Activated T-helper 1 cell treated with anti-CD3 and anti-CD28 coated beads, Interleukin-12 subunit alpha, Interleukin-12 subunit beta, Interleukin-2, Interleukin-4 antibody, amounts not matched to agents 30 ng/mL and 10 ng/mL and 1 ng/mL, durations not matched to agents 14 hours and 24 hours and 36 hours (primary cell): Measurements from ENCODE around the gene FUT3. TPM values are rescaled to one million over a fixed set of nuclear protein-coding genes. Genes with fewer than 3 reads are reported as not detected.
"Not testable (repeated sequence)": the region's sequence is repeated elsewhere in the genome, so short reads cannot be mapped to it uniquely, and the experiment has no call there.

Experiments
- DNase-seq: peaks from one replicate; pipeline ENCODE4 v3.0.0; 2021; ENCODE audit warnings: low spot score
- H3K27ac Mint-ChIP-seq: one replicate; pipeline ENCODE4 v1.8.0; 2021; ENCODE audit warnings: mild to moderate bottlenecking, mixed read lengths
- H3K27me3 Mint-ChIP-seq: one replicate; pipeline ENCODE4 v1.8.0; 2022; ENCODE audit warnings: mild to moderate bottlenecking, moderate library complexity, mixed read lengths; ENCODE audit not compliant: insufficient read depth
- H3K36me3 Mint-ChIP-seq: one replicate; pipeline ENCODE4 v1.8.0; 2021; ENCODE audit warnings: low read depth, mixed read lengths
- H3K4me1 Mint-ChIP-seq: one replicate; pipeline ENCODE4 v1.8.0; 2021; ENCODE audit warnings: low read depth, mixed read lengths
- H3K4me3 Mint-ChIP-seq: one replicate; pipeline ENCODE4 v1.8.0; 2021; ENCODE audit warnings: mild to moderate bottlenecking, moderate library complexity, mixed read lengths
- H3K9me3 Mint-ChIP-seq: one replicate; pipeline ENCODE4 v1.8.0; 2021; ENCODE audit warnings: mixed read lengths
- intact Hi-C: fragments of 100-400 bp; cut with micrococcal nuclease; formaldehyde crosslinking; loops from one replicate; pipeline ENCODE4 v1.15.1; 2024
- total RNA-seq: library from RNA; stranded (reverse); gene quantifications from 2 replicates; pipeline ENCODE4 v1.2.3, GENCODE V29; 2022

The FUT3 gene
- total RNA-seq, 1 donor from 2014 or later = not detected

- DNase-seq = no peak
Observed at GRCh38 chr19:5850743-5851293, 431 bp downstream of the FUT3 start.

GRCh38 chr19:5850189-5850588 lies 1.1 kb downstream of the FUT3 start:
- no peak overlapping the region for H3K27ac Mint-ChIP-seq
- H3K9me3 Mint-ChIP-seq = no peaks in the 10 kb centered on the region
- H3K4me1 Mint-ChIP-seq = no peaks in the 10 kb centered on the region
- no peaks in the 10 kb centered on the region for H3K27me3 Mint-ChIP-seq
- no peak for DNase-seq
- no peak overlapping the region for H3K4me3 Mint-ChIP-seq
- intact Hi-C loops = no loop called here
- no peaks in the 10 kb centered on the region for H3K36me3 Mint-ChIP-seq

More at GRCh38 chr19:5850743-5851293, 431 bp downstream of the FUT3 start:
- Mint-ChIP-seq H3K9me3 (no peaks in the 10 kb centered on the region), H3K27me3 (no peaks in the 10 kb centered on the region), H3K4me1 (no peaks in the 10 kb centered on the region), H3K4me3 (no peak overlapping the region), H3K36me3 (no peaks in the 10 kb centered on the region), H3K27ac (no peak overlapping the region)
- intact Hi-C loops = no loop called here

DNA sequence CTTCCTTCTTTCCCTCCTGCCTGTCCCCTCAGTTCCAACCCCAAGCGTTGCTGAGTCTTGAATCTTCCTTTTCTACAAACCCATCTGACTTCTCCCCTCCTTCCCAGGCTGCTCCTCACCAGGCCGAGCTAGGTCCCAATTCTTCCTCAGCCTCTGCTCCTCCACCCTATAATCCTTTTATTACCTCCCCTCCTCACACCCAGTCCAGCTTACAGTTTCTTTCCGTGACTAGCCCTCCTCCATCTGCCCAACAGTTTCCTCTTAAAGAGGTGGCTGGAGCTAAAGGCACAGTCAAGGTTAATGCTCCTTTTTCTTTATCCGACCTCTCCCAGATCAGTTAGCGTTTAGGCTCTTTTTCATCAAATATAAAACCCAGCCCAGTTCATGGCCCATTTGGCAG lies 2.6 kb downstream of the FUT3 start:
- H3K27ac Mint-ChIP-seq, H3K9me3 Mint-ChIP-seq, intact Hi-C loops, H3K4me3 Mint-ChIP-seq, H3K36me3 Mint-ChIP-seq, H3K4me1 Mint-ChIP-seq, DNase-seq, H3K27me3 Mint-ChIP-seq: not testable (repeated sequence)

DNA sequence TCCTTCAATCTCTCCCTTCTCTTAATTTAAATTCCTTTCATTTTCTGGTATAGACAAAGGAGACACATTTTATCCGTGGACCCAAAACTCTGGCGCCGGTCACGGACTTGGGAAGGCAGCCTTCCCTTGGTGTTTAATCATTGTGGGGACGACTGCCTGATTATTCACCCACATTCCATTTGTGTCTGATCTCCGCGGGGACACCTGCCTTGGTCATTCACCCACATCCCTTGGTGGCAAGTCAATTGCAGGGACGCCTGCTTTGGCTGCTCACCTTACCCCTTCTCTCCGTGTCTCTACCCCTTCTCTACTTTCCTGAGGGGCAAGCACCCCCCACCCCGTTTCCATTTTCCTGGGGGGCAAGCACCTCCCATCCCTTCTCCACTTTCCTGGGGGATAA lies 3.4 kb downstream of the FUT3 start:
- H3K27ac Mint-ChIP-seq, intact Hi-C loops, H3K4me3 Mint-ChIP-seq, DNase-seq, H3K4me1 Mint-ChIP-seq, H3K36me3 Mint-ChIP-seq, H3K9me3 Mint-ChIP-seq, H3K27me3 Mint-ChIP-seq: not testable (repeated sequence)

DNA sequence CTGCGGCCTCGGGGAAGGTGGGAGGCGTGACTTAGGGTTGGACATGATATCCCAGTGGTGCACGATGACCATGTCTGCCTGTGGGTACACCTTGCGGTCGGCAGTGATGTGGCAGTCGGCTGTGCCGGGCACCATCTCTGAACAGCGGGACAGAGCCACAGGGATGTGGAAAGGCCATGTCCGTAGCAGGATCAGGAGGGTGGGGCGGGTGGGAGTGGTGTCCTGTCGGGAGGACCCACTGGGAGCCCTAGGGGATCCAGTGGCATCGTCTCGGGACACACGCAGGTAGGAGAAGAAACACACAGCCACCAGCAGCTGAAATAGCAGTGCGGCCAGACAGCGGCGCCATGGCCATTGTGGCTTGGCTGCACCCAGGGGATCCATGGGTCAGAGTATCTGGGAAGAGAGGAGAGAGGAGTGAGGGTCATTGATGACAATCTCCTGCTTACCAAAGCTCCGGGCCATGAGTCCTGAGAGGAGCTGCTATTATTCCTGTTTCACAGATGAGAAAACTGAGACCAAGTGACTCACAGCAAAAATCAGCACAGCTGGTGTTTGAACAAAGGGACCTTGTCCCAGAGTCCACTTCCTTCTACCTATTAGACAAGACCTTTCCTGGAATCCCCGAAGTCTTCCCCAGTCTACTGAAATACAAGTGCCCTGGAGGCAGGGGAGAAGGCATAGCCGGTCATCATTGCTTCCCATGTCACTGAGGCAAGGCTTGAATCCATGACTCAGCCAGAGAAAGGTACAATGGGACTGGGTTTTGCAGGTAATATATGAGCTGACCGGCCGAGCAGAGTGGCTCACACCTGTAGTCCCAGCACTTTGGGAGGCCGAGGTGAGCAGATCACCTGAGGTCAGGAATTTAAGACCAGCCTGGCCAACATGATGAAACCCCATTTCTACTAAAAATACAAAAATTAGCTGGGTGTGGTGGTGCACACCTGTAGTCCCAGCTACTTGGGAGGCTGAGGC lies 6.5 kb downstream of the FUT3 start:
- Mint-ChIP-seq H3K27ac (no peak overlapping the region), H3K4me3 (no peak overlapping the region), H3K9me3 (no peaks in the 10 kb centered on the region), H3K27me3 (no peaks in the 10 kb centered on the region), H3K4me1 (no peaks in the 10 kb centered on the region), H3K36me3 (no peaks in the 10 kb centered on the region)
- no peak for DNase-seq
- intact Hi-C loops = no loop called here

DNA sequence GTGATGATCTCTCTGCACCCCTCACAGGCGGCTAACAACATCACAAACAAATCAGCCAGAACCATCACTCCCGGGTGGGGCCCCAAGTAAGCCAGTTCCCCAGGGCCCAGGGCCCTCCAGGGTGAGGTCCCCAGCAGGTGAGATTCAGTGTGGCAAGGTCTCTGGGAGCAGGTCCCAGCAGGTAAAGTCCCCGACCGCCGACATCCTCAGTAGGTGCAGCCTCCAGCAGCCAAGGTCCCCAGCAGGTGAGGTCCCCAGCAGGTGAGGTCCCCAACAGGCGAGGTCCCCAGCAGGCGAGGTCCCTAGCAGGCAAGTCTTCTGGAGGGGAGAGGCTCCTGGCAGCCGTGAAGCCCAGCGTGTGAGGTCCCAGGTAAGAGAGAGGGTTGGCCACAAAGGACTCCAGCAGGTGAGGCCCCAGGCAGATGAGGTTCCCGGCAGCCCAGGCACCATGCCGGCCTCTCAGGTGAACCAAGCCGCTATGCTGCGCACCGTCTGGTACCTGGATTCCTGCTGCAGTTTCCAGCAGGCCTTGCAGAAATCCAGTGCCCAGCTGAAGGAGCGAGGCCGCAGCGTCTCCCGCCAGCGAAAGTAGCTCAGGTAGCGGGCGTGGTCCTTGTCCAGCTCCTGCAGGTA lies 7.8 kb downstream of the FUT3 start:
- intact Hi-C loops = no loop called here
- no peak for DNase-seq
- no peak overlapping the region for H3K4me3 Mint-ChIP-seq

DNA sequence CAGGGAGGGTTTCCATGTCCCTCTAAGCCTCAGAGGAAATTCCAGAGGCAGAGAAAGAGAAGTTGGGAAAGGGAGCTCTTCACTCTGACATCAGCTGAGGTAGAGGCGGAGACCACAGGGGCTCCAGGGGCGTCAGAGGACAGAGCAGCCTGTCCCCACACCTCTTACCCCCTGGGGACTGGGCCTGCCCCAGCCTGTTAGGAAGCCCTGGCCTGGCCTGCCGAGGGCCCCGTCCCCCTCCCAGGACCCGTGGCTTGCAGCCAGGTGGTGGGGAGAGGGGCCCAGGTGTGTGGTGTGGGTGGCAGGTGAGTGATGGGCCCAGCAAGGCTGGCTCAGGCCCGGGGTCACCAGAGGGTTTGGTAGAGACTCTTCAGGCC lies 9.5 kb downstream of the FUT3 start:
- H3K4me3 Mint-ChIP-seq, DNase-seq, H3K27me3 Mint-ChIP-seq, H3K27ac Mint-ChIP-seq, H3K4me1 Mint-ChIP-seq, H3K9me3 Mint-ChIP-seq, H3K36me3 Mint-ChIP-seq, intact Hi-C loops: not testable (repeated sequence)

More for the DNA sequence above, 7.8 kb downstream of the FUT3 start:
- H3K9me3 Mint-ChIP-seq = no peaks in the 10 kb centered on the region
- no peak overlapping the region for H3K27ac Mint-ChIP-seq
- no peaks in the 10 kb centered on the region for H3K36me3 Mint-ChIP-seq
- no peaks in the 10 kb centered on the region for H3K27me3 Mint-ChIP-seq
- H3K4me1 Mint-ChIP-seq = peaks cover 7% of the 10 kb centered on the region

- Mint-ChIP-seq H3K27me3 (peaks cover 2% of the 10 kb centered on the region), H3K4me1 (peaks cover 7% of the 10 kb centered on the region), H3K9me3 (no peaks in the 10 kb centered on the region), H3K4me3 (no peak within 1 kb of the TSS), H3K36me3 (no peaks in the 10 kb centered on the region), H3K27ac (no peak within 1 kb of the TSS)
- intact Hi-C loops = no loop called here
- DNase-seq = no peak
Observed at GRCh38 chr19:5839065-5840017, 11.9 kb downstream of the FUT3 start, which contains the start of gene FUT6. Gene FUT6, minus strand, starts transcription at chr19:5839702. Its CDS starts 7,135 bp downstream, at chr19:5832567.

DNA sequence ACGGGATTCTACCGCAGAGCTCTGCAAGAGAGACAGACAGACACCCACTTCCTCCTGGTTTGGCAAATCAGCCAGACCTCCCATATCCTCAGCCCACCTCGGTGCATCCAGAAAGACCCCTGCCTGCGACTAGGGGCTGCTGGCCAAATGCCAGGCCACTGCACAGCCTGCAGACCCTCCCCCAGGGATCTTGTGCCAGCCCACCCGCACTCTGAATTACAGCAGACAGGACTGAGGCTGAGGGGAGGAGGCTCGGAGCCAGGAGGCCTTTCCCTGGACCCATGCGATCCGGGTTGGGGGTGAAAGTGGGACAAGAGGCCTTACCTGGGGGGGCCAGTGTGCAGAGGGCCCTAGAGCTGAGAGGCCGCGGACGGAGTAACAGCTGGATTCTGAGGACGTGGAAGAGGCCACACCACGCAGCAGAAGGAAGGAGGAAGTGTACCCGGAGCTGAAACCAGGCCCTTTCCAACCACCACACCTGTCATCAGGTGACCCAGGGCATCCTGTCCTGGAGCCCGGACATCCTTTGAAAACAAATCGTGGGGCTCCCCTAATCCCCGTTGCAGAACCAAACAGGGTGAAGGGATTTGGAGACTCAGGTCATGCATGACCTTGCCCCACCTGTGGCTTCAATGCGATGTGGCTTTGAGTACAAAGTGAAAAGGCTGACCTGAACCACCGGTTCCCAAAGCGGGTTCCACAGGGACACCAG lies 12.7 kb downstream of the FUT3 start:
- Mint-ChIP-seq H3K36me3 (no peaks in the 10 kb centered on the region), H3K4me3 (no peak overlapping the region), H3K9me3 (no peaks in the 10 kb centered on the region), H3K27me3 (peaks cover 2% of the 10 kb centered on the region), H3K4me1 (peaks cover 7% of the 10 kb centered on the region), H3K27ac (no peak overlapping the region)
- DNase-seq = no peak
- intact Hi-C loops = no loop called here

- intact Hi-C loops = no loop called here
- H3K27me3 Mint-ChIP-seq = peaks cover 2% of the 10 kb centered on the region
- no peak overlapping the region for H3K4me3 Mint-ChIP-seq
- DNase-seq = no peak
- H3K27ac Mint-ChIP-seq = no peak overlapping the region
- no peaks in the 10 kb centered on the region for H3K9me3 Mint-ChIP-seq
- H3K36me3 Mint-ChIP-seq = no peaks in the 10 kb centered on the region
- peaks cover 7% of the 10 kb centered on the region for H3K4me1 Mint-ChIP-seq
Observed at GRCh38 chr19:5837761-5838352, 13.4 kb downstream of the FUT3 start.

DNA sequence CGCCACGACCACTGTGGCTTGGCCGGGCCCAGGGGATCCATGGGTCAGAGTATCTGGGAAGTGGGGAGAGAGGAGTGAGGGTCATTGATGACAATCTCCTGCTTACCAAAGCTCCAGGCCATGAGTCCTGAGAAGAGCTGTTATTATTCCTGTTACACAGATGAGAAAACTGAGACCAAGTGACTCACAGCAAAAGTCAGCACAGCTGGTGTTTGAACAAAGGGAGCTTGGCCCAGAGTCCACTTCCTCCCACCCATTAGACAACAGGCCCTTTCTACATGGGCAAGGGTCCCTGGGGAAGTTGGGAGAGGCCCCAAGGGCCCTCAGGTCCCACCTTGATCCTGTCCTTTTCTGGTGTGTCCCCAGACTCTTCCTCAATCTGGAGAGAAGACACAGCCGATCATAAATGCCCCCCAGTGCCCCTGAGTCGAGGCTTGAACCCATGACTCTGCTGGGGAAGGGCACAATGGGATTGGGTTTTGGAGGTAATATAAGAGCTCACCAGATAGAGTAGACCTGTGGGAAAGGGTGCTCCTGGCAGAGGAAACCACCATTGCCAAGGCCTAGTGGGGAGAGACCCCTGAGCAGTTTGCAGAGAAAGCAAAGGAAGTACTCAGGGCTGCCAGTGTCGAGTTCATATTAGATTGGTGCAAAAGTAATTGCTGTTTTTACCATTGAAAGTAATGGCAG lies 18.6 kb downstream of the FUT3 start:
- Mint-ChIP-seq H3K36me3 (no peaks in the 10 kb centered on the region), H3K9me3 (no peaks in the 10 kb centered on the region)
- intact Hi-C loops = no loop called here

More for the DNA sequence above, 18.6 kb downstream of the FUT3 start:
- no peak overlapping the region for H3K27ac Mint-ChIP-seq
- no peak for DNase-seq
- peaks cover 5% of the 10 kb centered on the region for H3K4me1 Mint-ChIP-seq
- H3K4me3 Mint-ChIP-seq = no peak overlapping the region
- peaks cover 2% of the 10 kb centered on the region for H3K27me3 Mint-ChIP-seq
